HG03342 (cell line): ENCODE measurements around the gene GRK6.

Experiments used
- ATAC-seq: cut with Tn5 transposase; IDR thresholded peaks from one replicate; pipeline ENCODE4 v1.9.1; 2021; ENCODE audit warnings: mild to moderate bottlenecking, moderate library complexity; ENCODE audit not compliant: unreplicated experiment

Gene GRK6

DNA sequence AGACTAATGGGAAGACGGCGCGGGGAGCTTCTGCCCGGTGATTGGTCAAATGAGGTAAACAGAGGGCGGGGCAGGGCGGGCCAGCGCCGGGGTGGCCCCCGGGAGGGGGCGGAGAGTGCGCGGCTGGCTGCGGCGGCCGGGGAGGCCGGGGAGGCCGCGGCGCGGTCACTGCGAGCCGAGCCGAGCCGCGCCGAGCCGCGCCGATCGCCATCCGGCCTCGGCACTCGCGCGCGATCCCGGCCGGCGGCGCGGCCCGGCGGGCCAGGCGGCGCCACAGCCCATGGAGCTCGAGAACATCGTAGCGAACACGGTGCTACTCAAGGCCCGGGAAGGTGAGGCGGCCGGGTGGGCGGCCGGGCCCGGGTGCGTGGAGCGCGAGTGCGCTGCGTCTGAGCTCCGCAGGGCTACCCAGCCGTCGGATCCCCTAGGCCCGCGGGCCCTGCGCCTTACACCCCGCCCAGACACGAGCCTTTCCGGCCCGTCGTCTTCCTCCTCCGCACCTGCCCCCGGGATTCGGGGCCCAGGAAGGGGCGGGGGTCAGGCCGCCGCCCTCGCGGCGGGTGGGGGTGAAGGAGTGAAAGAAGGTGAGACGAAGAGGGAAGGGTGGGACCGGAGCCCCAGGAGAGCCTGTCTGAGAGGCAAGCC lies at the start of gene GRK6:
Gene GRK6 (plus strand): TSS at position 111 of the 645 bp plus-strand sequence. CDS start 170 bp downstream, at position 281.
- peak; percentile 11 for ATAC-seq

DNA sequence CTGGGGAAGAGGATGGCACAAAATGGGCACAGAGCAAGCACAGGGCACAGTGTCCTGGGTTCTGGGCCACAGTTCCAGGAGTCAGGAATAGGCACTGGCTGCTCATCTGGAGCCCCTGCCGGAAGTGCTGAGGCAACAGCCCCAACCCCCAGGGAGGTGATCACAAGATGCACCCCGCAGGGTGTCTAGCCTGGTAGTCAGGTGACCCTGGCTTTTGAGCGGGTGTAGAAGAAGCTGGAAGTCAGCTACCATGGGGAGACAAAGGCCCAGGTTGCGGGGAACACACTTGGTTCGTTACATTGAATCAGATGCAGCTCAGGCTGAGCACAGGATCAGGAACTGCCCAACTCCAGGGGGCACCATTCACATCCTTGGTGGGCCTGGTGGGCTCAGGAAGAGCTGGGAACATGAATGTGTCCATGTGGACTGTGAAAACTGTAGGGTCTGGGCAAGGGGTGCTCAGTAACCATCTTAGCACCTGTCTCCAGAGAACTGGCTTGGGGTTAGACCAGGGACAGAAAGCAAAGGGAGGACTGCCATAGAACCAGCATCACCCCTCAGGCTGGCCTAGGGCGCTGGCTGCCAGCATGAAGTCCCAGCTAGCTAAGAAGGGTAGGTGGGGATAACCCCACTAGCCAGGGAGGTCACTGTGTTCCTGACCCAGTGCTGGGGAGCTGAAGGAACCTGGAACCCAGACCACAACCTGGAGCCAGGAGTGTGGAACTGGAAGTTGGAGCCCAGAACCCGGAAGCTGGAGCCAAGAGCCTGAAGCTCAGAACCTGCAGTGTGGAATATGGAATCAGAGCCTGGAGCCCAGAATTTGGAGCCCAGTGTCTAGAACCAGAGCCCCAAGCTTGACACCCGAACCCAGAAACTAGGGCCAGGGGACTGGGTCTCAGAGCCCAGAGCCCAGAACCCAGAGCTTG lies 48.4 kb upstream of the GRK6 start:
- no peak for ATAC-seq

DNA sequence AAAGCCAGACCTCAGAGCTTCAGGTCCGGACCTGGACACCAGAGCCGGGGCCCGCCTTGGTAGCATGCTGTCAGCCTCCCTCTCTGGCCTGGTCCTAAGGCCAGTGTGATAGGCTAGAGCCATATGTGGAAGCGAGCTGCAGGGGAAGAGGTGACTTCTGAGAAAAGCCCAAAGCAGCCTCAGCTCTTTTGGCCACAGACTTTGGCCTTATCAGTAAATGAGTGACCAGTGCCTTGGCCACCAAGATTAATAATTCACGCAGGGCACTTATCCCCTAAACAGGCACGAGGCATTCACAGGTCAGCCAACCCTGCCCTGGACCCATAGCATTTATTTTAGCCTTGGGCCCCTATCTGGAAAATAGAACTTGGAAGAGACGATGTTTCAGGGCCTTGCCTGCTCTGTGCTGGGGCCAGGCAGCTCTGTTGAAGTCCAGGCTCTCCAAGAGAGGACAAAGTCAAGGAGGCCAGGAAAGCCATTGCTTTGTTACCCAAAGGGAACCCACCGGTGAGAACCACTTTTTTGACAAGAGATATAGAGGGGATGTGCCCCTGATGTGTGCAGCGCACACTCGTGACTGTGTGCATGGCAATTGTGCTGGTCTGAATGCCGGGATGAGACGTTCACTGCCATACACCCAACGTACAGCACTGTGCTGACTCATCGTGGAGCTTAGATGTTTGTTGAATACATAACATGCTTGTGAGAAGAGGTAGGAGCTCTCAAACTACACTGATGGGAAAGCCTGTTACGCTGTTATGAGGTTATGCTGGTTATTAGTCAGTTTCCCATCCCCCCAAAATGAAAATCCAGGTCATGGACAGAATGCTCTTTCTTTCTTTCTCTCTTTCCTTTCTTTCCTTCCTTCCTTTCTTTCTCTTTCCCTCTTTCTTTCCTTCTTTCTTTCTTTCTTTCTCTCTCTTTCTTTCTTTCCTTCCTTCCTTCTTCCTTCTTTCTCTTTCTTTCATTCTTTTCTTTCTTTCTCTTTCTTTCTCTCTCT lies 47.3 kb upstream of the GRK6 start:
- peak; percentile 54 for ATAC-seq

DNA sequence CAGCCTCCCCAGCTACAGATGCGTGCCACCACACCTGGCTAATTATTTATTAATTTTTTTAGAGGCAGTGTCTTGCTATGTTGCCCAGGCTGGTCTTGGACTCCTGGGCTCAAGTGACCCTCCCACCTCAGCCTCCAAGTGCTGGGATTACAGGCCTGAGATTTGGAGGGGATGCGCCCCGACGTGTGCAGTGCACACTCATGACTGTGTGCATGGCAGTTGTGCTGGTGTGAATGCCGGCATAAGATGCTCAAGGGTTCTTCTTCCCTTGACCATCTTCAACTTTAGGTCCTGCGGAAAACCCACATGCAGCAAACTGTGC lies 45.7 kb upstream of the GRK6 start:
- ATAC-seq = no peak

DNA sequence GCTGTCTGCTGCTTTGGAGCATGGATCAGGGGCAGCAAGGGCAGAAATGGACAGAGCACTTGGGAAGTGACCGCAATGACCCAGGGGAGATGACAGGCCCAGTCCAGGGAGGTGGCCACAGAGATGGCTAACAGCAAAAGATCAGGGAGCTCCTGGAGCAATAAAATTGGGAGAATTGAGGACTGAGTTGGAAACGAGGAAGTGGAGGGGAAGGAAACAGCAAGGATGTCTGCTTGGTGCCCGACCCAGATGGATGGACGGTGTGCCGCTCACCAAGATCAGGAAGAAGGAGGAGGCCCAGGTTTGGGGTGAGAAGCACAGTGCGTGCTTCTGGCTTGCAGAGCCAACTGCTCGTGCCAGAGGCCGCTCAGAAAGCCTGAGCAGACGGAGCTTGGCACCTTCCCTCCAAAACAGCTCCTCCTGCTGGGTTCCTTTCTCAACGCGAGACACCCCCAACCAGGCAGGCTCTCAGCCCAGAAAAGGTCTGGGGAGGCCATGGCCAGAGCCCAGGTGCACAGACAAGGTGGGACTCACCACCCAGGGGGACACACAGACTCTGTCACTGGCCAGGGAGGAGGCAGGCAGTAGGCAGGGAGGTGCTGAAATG lies 44.0 kb upstream of the GRK6 start:
- ATAC-seq = no peak

DNA sequence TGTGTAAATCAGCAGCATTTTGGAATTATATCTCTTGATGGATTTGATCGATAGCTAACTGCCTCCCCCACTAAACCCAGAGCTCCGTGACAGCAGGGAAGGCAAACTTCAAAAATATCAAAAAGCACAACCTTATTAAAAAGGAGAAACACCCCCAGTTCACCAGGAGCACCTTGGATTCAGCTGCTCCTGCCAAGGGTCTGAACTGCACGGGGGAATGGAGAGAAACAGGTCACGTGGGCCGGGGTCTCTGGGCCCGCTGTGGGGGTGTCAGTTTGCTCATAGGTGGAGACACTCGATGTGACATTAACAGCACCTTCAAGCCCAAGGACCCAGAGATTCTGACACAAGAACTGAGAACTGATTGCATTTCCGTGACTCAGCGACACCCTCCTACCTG lies 43.3 kb upstream of the GRK6 start:
- no peak for ATAC-seq

DNA sequence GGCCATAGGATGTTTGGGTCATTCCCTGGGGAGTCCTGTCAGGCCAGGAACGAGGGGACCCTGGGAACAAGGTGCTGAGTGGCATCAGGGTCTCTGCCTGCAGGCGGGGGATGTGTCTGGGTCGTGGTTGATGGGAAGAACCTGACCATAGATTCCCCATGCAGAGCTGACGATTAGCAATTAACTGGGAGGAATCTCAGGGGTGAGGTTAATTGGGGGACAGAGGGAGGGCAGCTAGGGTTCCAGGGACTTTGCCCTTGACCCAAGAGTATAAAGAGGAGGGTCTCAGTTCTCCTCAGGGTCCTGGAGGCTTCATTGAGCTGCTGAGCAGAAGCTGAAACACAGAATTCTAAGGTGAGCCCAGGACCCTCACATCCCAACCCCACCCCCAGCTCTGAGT lies 42.3 kb upstream of the GRK6 start, which contains the start of gene SLC34A1:
Gene SLC34A1 (plus strand): TSS at position 301 of the 400 bp plus-strand sequence. CDS start 1,308 bp downstream, outside the sequence.
- ATAC-seq = no peak

DNA sequence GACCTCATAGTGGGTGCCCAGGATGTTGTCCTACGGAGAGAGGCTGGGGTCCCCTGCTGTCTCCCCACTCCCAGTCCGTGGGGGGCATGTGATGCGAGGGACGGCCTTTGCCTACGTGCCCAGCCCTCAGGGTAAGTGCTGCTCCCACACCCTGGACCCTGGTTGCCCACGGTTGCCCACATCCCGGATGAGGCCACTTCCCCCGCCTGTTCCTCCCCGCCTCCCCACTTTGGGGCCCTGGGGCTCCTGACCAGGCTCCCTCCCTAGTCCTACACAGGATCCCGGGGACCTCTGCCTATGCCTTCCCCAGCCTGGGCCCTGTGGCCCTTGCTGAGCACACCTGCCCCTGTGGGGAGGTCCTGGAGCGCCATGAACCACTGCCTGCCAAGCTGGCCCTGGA lies 40.8 kb upstream of the GRK6 start:
- no peak for ATAC-seq

DNA sequence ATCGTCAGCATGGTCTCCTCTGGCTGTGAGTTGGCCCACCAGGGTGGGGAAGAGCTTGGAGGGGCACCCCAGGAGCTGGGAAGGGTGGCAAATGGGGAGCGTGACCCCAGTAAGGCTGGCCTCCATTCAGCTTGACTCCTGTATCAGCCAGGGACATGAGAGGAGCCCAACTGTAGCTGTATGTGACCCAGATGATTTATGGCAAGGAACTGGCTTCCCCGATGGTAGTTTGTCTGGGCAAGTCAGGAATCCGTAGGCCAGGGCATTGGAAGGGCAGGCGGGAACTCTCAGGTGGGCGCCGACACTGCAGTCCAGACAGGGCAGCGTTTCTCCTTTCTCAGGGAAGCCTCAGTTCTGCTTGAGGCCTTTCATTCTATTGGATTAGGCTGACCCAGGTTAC lies 39.9 kb upstream of the GRK6 start:
- ATAC-seq = no peak

DNA sequence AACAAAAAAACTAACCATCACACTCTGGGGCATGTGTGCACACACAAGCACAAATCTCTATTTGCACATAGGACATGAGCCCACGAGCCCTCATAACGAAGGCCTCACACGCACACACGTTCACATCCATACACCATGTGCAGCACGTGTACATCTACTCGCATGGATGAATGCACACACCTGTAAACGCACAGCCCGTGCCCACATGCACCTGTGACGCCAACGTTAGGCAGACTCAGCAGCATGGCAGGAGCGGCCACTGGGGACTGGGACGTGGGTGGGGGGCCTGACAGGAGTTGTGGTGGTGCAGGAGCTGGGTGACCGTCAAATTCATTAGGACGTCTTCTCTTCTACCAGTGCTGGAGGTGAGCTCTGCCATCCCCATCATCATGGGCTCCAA lies 39.1 kb upstream of the GRK6 start:
- ATAC-seq = no peak

DNA sequence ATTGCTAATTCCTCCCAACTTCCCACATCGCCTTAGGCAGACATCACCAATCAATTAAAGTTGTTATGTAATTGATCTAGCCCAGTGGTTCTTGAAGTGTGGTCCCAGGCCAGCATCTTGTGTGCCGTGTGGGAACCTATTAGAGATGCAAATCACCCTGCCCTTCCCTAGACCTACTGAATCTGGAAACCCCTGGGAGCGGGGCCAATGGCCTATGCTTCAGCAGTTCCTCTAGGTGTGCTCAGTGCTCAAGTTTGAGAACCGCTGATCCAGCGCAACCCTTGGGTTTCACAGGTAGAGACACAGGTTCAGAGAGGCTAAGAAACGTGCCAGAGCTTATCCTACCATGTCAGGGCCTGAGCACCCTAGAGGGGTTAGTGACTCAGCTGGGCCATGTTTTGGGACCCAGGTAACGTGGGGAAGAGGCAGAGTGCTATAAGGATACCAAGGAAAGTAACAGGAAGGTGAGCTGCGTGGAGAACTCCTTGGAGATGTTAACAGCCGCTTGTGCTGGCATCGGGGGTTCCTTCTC lies 37.9 kb upstream of the GRK6 start:
- no peak for ATAC-seq

DNA sequence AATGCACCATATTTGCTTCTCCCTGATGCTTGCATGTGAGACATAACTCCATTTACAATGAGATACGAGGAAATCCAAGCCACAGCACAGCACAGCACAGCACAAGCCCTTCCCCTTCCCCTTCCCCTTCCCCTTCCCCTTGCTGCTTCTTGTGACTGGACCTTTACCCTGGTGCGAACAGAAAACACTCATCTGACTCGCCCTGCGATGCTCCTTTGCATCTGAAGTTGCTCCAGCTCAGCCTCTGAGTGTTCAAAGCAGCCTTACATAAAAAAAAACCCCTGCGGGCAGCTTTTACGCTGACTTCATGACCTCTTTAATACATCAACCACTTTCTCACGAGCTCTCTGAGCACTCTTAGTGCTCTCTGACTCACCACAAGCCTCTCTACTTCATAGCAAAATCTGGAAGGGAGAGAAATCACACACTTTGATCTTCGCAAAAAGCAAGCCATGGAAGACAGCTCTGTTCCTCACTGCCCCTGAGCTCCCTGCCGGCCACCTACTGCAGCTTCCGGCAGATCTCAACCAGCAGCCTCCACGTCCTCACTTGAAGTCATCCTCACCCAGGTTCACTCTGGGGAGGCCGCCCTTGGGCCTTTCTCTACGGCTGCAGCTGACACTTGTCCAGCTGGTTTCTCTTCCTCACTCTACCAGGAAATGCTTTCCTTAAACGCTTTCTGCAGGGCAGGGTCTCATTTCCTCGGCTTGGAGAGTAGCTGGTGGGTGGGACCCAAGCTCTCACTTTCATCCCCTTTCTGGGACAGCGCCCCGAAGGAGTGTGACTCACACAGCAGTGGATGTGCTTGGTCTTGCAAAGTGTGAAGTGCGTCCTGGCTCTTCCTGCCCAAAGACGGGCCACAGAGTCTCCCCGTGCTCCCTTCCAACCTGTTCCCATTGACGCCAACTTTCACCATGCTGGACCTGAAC lies 37.0 kb upstream of the GRK6 start:
- ATAC-seq = peak; percentile 41

DNA sequence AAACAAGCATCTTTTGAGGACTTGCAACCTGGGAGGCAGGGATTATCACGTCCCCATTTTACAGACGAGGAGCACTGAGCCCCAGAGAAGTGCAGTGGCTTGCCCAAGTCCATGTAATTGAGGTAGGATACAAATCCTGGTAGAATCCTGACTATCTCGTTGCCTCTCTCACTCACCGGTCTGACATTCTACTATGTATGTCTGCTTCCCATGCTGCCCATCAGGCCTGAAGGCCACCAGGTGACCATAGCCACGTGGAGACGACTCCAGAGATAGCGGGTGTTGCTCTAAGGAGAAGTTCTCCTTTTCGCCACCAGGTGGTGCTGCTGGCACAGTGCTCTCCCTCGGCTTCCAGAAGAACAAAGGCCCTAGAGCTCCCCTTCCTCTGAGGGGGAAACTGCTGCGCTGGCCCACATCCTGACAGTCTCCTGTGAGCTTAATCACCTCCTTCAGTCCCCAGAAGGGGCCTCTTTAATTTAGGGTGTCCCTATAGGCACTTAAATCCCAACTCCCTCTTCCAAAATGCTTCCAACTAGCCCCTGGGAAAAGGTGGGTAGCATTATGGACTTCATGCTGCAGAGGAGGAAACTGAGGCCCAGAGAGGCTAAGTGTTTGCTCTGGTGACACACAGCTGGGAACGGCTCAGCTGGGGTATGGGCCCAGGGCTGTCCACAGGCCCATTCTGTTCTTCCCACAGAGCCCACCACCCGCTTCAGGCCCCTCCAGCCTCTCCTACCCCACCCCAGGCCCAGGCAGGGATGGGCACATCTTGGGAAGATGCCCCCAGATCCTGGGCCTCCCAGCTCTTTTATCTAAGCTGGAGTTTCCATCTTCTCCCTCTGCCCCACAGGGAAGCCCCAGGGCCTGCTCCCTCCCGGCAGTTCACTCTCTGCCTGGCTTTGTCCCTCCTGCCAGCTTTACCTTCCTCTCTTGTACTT lies 35.8 kb upstream of the GRK6 start:
- ATAC-seq = peak; percentile 58

DNA sequence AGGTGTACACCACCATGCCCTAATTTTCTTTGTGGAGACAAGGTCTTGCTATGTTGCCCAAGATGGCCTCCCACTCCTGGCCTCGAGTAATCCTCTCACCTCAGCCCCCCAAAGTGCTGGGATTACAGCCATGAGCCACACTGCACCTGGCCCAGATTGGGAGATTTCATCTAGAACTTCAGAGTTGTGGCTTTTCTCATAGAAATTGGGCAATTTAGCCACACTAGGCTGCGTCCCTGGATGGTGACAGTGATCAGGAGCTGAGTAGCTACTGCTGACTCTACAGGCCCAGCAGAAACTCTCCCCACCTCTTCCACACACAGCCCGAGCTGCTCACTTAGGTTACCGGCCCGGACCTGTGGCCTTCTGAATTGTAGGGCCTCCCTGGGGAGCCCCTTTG lies 33.7 kb upstream of the GRK6 start:
- ATAC-seq = no peak

DNA sequence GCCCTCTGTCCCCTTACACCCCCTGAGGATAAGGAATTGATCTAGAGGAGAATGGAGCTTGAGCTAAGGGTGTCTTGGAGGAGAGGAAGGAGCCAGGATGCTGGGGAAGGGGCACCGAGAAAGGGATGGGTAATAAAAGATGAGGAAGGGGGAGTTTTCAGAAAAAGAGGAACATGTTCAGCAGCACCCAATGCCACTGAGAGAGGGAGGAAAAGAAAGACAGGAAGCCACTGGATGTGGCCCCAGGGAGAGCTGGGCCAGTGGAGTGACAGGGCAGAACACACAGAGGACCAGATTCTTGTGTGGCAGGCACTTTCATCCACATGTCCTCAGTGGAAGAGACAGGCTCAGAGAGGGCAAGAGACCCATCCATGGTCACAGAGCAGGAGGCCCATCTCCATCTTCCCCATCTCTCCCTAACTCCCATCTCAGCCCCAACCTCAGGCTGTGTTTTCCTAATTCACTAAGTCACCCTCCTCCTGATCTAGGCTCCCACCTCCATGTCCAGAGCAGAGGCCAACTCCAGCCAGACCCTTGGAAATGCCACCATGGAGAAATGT lies 33.2 kb upstream of the GRK6 start:
- no peak for ATAC-seq

DNA sequence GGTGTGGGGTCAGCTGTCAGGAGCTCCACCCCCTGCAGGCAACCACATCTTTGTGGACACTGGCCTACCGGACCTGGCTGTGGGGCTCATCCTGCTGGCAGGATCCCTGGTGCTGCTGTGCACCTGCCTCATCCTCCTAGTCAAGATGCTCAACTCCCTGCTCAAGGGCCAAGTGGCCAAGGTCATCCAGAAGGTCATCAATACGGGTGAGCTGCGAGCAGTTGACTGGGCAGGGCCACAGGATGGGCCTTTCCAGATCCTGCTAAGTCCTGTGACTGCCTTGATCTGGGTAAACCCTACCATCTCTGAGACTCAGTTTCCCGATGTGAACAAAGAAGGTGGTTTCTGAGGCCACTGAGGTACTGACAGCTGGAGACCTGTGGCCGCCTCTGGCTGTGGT lies 32.5 kb upstream of the GRK6 start:
- no peak for ATAC-seq

DNA sequence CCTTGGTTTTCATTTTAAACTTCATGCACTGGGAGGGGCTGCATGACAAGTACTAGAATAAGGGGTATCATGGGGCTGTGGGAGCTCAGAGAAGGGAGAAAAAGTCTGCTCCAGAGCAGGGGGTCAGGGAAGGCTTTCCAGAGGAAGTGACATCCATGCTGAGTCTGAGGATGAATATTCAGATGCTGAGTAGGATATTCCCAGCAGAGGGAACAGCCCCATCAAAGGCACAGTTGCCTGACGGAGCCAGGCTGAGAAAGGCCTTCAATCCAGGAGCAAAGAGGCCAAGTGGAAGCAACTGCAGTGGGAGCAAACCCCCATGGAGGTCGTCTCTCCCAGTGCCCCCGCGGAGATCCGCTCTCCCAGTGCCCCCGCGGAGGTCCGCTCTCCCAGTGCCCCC lies 30.4 kb upstream of the GRK6 start:
- no peak for ATAC-seq

DNA sequence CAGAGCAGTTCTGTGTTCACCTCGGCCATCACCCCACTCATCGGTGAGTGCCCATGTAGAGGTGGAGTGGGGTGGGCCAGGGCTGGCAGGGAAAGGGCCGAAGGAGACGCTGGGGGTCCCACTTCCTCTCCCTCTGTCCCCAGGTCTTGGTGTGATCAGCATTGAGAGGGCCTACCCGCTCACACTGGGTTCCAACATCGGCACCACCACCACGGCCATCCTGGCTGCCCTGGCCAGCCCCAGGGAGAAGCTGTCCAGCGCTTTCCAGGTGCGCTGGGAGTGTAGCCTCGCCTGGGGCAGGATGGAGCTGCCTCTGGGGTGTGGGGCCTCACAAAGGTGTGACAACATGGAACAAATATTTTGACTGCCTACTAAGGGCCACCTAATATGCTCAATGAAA lies 29.7 kb upstream of the GRK6 start:
- no peak for ATAC-seq
